Astrocyte of the spinal cord (primary cell): Measurements from ENCODE around the gene GEMIN4.

Experiments
- DNase-seq: peaks from one replicate; pipeline ENCODE4 v3.0.0; 2011; ENCODE audit warnings: low read depth, low spot score
- H3K4me3 ChIP-seq: 2 replicates; pipeline ENCODE4 v1.5.1; 2011; ENCODE audit warnings: low read depth, mild to moderate bottlenecking, low read length, moderate library complexity
- CTCF ChIP-seq: IDR thresholded peaks from 2 replicates; pipeline ENCODE4 v1.5.1; 2012; ENCODE audit warnings: low read depth, mild to moderate bottlenecking, low read length, inconsistent platforms
- in situ Hi-C: cut with HindIII; loops from 2 replicates; pipeline ENCODE4 v1.10.0; 2017; ENCODE audit warnings: low sequenced_read_pairs

Gene GEMIN4

GRCh38 chr17:726271-726919 lies 25.7 kb downstream of the GEMIN4 start:
- no peak for TF ChIP-seq CTCF
- in situ Hi-C loops = no loop called here
- DNase-seq = no peak
- no peak overlapping the region for H3K4me3 ChIP-seq

- H3K4me3 ChIP-seq = no peak overlapping the region
- no peak for DNase-seq
- TF ChIP-seq CTCF = no peak
- in situ Hi-C loops = no loop called here
Observed at GRCh38 chr17:725746-726145, 26.3 kb downstream of the GEMIN4 start.

GRCh38 chr17:725084-725483 lies 27.0 kb downstream of the GEMIN4 start:
- no peak overlapping the region for H3K4me3 ChIP-seq
- TF ChIP-seq CTCF = no peak
- in situ Hi-C loops = no loop called here
- DNase-seq = no peak

- TF ChIP-seq CTCF = no peak
- H3K4me3 ChIP-seq = no peak overlapping the region
- no peak for DNase-seq
- in situ Hi-C loops = no loop called here
Observed at GRCh38 chr17:721540-721937, 30.5 kb downstream of the GEMIN4 start.

GRCh38 chr17:720706-721539 lies 31.1 kb downstream of the GEMIN4 start:
- TF ChIP-seq CTCF = no peak
- no peak for DNase-seq
- no peak overlapping the region for H3K4me3 ChIP-seq
- in situ Hi-C loops = no loop called here

- no peak for TF ChIP-seq CTCF
- in situ Hi-C loops = no loop called here
- DNase-seq = no peak
- H3K4me3 ChIP-seq = no peak overlapping the region
Observed at GRCh38 chr17:718075-718474, 34.0 kb downstream of the GEMIN4 start.
